Smooth muscle cell (in vitro differentiated cells): ENCODE data around the gene PLBD2. TPM values are rescaled to one million over a fixed set of nuclear protein-coding genes. Genes with fewer than 3 reads are reported as not detected.

Experiments
- DNase-seq: peaks from one replicate; lab custom pipeline; 2025; ENCODE audit not compliant: unreplicated experiment; lab: John Stamatoyannopoulos, UW
- H2AFZ ChIP-seq: fragments of 200-600 bp; sonication (generic); 2 replicates; pipeline ENCODE4 v1.6.0; 2016; ENCODE audit warnings: antibody characterized with exemption, low read depth, mild to moderate bottlenecking
- H3F3A ChIP-seq: fragments of 200-600 bp; sonication (generic); 2 replicates; pipeline ENCODE4 v1.6.0; 2017; ENCODE audit warnings: antibody characterized with exemption, low read depth
- H3K27ac ChIP-seq: fragments of 200-600 bp; sonication (generic); 2 replicates; pipeline ENCODE4 v1.5.1; 2016; ENCODE audit warnings: low read depth, mild to moderate bottlenecking
- H3K27me3 ChIP-seq: fragments of 200-600 bp; sonication (generic); 2 replicates; pipeline ENCODE4 v1.6.1; 2016; ENCODE audit warnings: low read depth, mild to moderate bottlenecking
- H3K36me3 ChIP-seq: fragments of 200-600 bp; sonication (generic); 2 replicates; pipeline ENCODE4 v1.5.1; 2016; ENCODE audit warnings: low read depth
- H3K4me1 ChIP-seq: fragments of 200-600 bp; sonication (generic); 2 replicates; pipeline ENCODE4 v1.5.1; 2016; ENCODE audit warnings: low read depth
- H3K4me2 ChIP-seq: fragments of 200-600 bp; sonication (generic); 2 replicates; pipeline ENCODE4 v1.6.0; 2016; ENCODE audit warnings: mild to moderate bottlenecking
- H3K4me3 ChIP-seq: fragments of 200-600 bp; sonication (generic); 2 replicates; pipeline ENCODE4 v1.5.1; 2016; ENCODE audit warnings: mild to moderate bottlenecking
- H3K79me2 ChIP-seq: fragments of 200-600 bp; sonication (generic); 2 replicates; pipeline ENCODE4 v1.6.0; 2016; ENCODE audit warnings: low read depth, mild to moderate bottlenecking
- H3K9ac ChIP-seq: fragments of 200-600 bp; sonication (generic); 2 replicates; pipeline ENCODE4 v1.6.0; 2016; ENCODE audit warnings: low read depth
- H3K9me3 ChIP-seq: fragments of 200-600 bp; sonication (generic); replicated peaks from 2 replicates; pipeline ENCODE4 v1.5.1; 2016; ENCODE audit warnings: low read depth
- H4K20me1 ChIP-seq: fragments of 200-600 bp; sonication (generic); 2 replicates; pipeline ENCODE4 v1.6.0; 2016; ENCODE audit warnings: low read depth
- WGBS: methylation state at CpG from one replicate; pipeline ENCODE4 v1.1.7; 2016; ENCODE audit warnings: low lambda C conversion rate; 5-methylcytosine and 5-hydroxymethylcytosine counted together
- polyA plus RNA-seq: library from polyadenylated mRNA; unstranded; fragments of >200 nt; fragmentation: Nextera tagmentation; extraction: Ambion mirVana; gene quantifications from 2 replicates; pipeline ENCODE4 v1.2.1, GENCODE V29; 2016
- total RNA-seq: library from RNA; depleted of rRNA; stranded (reverse); fragments of >200 nt; gene quantifications from 2 replicates; pipeline ENCODE4 v1.2.3, GENCODE V29; 2014
- TF ChIP-seq, protein P1 (sequence below): fragments of 200-600 bp; sonication (generic); IDR thresholded peaks from 2 replicates; pipeline ENCODE4 v1.5.1; 2017; ENCODE audit warnings: borderline replicate concordance, mild to moderate bottlenecking, antibody characterized with exemption; ENCODE audit not compliant: insufficient read depth, poor library complexity, severe bottlenecking

The PLBD2 gene
- total and polyA plus RNA-seq, 2 experiments from 2014 or later: 19.6 to 32.9 TPM

DNA sequence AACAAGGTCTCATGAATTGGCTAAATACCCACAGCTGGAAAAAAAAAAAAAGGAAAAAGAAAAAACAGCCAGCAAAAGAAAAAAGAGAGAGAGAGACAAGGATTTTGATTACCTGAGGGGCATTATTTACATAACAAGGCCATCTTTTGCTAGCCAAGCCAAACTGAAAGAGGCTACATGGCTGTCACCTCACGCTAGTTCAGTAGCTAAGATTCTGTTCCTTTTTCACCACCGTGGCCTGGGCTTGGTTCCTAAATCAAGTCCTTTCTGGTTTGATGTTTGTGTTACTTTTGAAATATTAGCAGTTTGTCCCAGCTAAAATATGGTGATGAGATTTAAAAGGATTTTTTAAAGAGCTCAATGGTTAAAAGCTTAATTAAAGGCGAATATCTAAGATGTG, 47.3 kb downstream of the PLBD2 start:
- H3K27me3 ChIP-seq: no peaks in the 10 kb centered on the region
- H3K9ac ChIP-seq: no peak overlapping the region
- no peak overlapping the region for H3K27ac ChIP-seq
- TF ChIP-seq, protein P1, sequence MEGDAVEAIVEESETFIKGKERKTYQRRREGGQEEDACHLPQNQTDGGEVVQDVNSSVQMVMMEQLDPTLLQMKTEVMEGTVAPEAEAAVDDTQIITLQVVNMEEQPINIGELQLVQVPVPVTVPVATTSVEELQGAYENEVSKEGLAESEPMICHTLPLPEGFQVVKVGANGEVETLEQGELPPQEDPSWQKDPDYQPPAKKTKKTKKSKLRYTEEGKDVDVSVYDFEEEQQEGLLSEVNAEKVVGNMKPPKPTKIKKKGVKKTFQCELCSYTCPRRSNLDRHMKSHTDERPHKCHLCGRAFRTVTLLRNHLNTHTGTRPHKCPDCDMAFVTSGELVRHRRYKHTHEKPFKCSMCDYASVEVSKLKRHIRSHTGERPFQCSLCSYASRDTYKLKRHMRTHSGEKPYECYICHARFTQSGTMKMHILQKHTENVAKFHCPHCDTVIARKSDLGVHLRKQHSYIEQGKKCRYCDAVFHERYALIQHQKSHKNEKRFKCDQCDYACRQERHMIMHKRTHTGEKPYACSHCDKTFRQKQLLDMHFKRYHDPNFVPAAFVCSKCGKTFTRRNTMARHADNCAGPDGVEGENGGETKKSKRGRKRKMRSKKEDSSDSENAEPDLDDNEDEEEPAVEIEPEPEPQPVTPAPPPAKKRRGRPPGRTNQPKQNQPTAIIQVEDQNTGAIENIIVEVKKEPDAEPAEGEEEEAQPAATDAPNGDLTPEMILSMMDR: no peak
- no peaks in the 10 kb centered on the region for H3F3A ChIP-seq
- H3K9me3 ChIP-seq: no peaks in the 10 kb centered on the region
- DNase-seq: no peak
- H3K36me3 ChIP-seq: no peaks in the 10 kb centered on the region
- H3K79me2 ChIP-seq: no peaks in the 10 kb centered on the region
- H4K20me1 ChIP-seq: no peaks in the 10 kb centered on the region
- H3K4me2 ChIP-seq: no peak overlapping the region
- no peak overlapping the region for H3K4me3 ChIP-seq
- H3K4me1 ChIP-seq: no peaks in the 10 kb centered on the region
- WGBS: 88% methylated on average over 3 of the region's 3 CpGs
- no peak overlapping the region for H2AFZ ChIP-seq

DNA sequence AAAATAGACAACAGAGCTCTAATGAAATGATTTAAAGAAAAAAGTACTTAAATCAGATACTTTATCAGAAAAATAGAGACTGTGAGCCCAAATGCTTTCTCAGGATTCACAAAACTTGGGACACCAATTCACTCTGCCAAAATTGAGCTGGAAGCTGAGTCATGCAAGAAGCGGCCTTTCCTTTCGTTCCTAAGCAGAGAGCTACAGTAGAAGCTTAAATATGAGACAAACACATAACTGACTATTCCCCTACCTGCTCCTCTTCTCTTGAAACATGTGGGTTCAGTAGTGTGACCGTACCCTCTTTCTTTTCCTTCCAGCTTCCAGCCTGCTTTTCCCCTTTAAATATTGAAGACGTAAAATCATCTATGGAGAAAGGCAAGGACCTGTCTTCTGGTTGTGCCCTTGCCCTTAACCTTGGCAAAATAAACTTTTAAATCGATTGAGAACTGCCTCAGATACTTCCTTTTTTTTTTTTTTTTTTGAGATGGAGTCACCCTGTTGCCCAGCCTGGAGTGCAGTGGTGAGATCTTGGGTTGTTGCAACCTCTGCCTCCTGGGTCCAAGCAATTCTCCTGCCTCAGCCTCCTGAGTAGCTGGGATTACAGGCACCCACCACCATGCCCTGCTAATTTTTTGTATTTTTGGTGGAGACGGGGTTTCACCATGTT, 49.7 kb downstream of the PLBD2 start:
- no peak overlapping the region for H2AFZ ChIP-seq
- WGBS: 70% methylated on average over 6 of the region's 6 CpGs
- DNase-seq: no peak

DNA sequence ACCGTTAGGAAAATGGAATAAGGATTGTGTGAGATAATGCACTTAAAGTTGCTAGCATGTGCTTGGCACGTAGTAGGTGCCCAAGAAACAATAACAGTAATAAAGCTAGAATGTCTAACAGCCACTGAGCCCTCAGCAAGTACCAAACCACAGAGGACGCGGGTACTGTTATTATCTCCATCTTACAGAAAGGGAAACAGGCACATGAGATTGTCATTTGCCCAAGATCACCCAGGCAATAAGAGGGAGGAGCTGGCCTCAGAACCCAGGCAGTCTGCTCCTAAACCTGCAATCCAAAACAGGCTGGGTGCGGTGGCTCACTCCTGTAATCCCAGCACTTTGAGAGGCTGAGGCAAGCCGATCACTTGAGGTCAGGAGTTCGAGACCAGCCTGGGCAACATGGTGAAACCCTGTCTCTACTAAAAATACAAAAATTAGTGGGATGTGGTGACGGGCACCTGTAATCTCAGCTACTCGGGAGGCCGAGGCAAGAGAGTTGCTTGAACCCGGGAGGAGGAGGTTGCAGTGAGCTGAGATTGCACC, 50.4 kb downstream of the PLBD2 start:
- DNase-seq: no peak
- TF ChIP-seq, protein P1: no peak
- no peaks in the 10 kb centered on the region for H3F3A ChIP-seq
- no peaks in the 10 kb centered on the region for H4K20me1 ChIP-seq
- H3K36me3 ChIP-seq: no peaks in the 10 kb centered on the region
- no peak overlapping the region for H2AFZ ChIP-seq
- H3K4me3 ChIP-seq: no peak overlapping the region
- H3K4me1 ChIP-seq: no peaks in the 10 kb centered on the region
- no peak overlapping the region for H3K9ac ChIP-seq
- H3K4me2 ChIP-seq: no peak overlapping the region
- H3K27ac ChIP-seq: no peak overlapping the region
- no peaks in the 10 kb centered on the region for H3K27me3 ChIP-seq
- no peaks in the 10 kb centered on the region for H3K79me2 ChIP-seq
- 94% methylated on average over 11 of the region's 11 CpGs for WGBS
- H3K9me3 ChIP-seq: no peaks in the 10 kb centered on the region

More for the DNA sequence above, 49.7 kb downstream of the PLBD2 start:
- Histone ChIP-seq H3K27me3 (no peaks in the 10 kb centered on the region), H3K9ac (no peak overlapping the region), H4K20me1 (no peaks in the 10 kb centered on the region), H3K9me3 (no peaks in the 10 kb centered on the region), H3K36me3 (no peaks in the 10 kb centered on the region), H3K4me2 (no peak overlapping the region), H3K27ac (no peak overlapping the region), H3F3A (no peaks in the 10 kb centered on the region), H3K4me3 (no peak overlapping the region), H3K4me1 (no peaks in the 10 kb centered on the region), H3K79me2 (no peaks in the 10 kb centered on the region)
- TF ChIP-seq, protein P1: no peak
